Peyer's patch (tissue), 4 donors: Measurements from ENCODE around the gene CD72.
"Not testable (repeated sequence)": the region's sequence is repeated elsewhere in the genome, so short reads cannot be mapped to it uniquely, and the experiment has no call there.

Experiments used
- CTCF ChIP-seq, 6 experiments: fragments of 450-650 bp in 4 of 6; fragments of 200-600 bp in 2 of 6; sonication (generic) in 1 of 6; IDR thresholded peaks; one replicate each; pipeline ENCODE4 v1.5.1; 2017 to 2019; ENCODE audit warnings: antibody characterized with exemption in 6 of 6, mild to moderate bottlenecking in 3 of 6, moderate library complexity in 1 of 6
- POLR2A ChIP-seq, 2 donors: fragments of 450-650 bp; IDR thresholded peaks; one replicate each; pipeline ENCODE4 v1.5.1; 2017; ENCODE audit warnings: antibody characterized with exemption in 2 of 2, mild to moderate bottlenecking in 2 of 2, moderate library complexity in 2 of 2

GRCh38 chr9:35596907-35597306 is 21.3 kb downstream of the CD72 start:
- not testable (repeated sequence) for TF ChIP-seq CTCF, POLR2A (IDR thresholded peaks at IDR 0.05)
